ENCODE measurements around the gene BPIFA3. TPM values are rescaled to one million over a fixed set of nuclear protein-coding genes. Genes with fewer than 3 reads are reported as not detected.
A peak's percentile ranks its signal among the peaks of the same experiment; 100 is the strongest.

The BPIFA3 gene
- not detected in 3 replicates for total RNA-seq

DNA sequence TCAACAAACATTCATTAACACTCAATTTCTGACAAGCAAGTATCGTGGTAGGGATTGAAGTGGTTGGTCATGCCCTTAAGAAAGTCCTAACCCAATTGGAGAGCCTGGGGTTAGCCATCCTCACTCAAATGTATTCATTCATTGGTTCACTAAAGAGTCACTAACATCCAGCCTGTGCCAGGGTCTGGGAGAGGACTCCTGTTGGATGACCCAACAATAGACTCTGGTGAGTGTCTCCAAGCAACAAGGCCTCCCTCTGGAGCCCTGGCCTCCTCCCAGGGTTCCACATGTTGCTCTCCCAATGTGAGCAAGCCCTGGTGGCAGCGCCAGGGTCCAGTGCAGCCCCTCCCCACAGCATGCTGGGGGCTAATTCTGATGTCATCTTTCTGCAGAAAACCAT lies at the start of gene BPIFA3:
BPIFA3 (plus strand) TSS at position 301 of the 400 bp plus-strand sequence. CDS start 185 bp downstream, outside the sequence.
- Mint-ChIP-seq H3K9me3 (no peaks in the 10 kb centered on the region), H3K4me3 (no peak within 1 kb of the TSS), H3K4me1 (no peaks in the 10 kb centered on the region), H3K27me3 (ENCODE audit: low read depth) (peaks cover 71% of the 10 kb centered on the region), H3K27ac (no peak within 1 kb of the TSS), H3K36me3 (no peaks in the 10 kb centered on the region)
- no peak for DNase-seq (ENCODE audit: low spot score in 2 of 2, unreplicated experiment in 2 of 2)
- TF ChIP-seq, protein P1, sequence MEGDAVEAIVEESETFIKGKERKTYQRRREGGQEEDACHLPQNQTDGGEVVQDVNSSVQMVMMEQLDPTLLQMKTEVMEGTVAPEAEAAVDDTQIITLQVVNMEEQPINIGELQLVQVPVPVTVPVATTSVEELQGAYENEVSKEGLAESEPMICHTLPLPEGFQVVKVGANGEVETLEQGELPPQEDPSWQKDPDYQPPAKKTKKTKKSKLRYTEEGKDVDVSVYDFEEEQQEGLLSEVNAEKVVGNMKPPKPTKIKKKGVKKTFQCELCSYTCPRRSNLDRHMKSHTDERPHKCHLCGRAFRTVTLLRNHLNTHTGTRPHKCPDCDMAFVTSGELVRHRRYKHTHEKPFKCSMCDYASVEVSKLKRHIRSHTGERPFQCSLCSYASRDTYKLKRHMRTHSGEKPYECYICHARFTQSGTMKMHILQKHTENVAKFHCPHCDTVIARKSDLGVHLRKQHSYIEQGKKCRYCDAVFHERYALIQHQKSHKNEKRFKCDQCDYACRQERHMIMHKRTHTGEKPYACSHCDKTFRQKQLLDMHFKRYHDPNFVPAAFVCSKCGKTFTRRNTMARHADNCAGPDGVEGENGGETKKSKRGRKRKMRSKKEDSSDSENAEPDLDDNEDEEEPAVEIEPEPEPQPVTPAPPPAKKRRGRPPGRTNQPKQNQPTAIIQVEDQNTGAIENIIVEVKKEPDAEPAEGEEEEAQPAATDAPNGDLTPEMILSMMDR (IDR thresholded peaks at IDR 0.05; ENCODE audit: unreplicated experiment) = no peak

DNA sequence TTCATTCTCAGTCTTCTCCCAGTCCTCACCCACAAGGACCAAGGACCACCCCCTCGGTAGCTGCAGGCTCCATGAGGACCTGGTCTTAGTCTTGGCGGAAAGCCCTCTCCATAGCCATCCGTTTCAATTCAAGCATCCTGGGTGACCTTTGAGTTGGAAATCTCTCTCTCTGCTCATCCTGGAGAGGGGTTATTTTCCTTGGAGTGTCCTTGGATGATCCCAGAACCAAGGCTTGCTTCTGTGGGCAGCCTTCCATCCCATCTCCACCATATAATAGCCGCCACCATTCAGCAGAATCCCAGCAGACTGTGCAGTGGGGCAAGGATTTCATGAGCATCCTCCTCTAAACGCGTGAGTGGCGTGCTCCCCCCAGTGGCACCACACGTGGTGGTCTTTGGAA lies 49.3 kb upstream of the BPIFA3 start, which contains the start of gene BPIFA2:
BPIFA2 (plus strand) TSS at position 301 of the 400 bp plus-strand sequence. CDS start 987 bp downstream, outside the sequence.
- DNase-seq (ENCODE audit: low spot score in 2 of 2, unreplicated experiment in 2 of 2) = no peak
- H3K9me3 Mint-ChIP-seq = peaks cover 29% of the 10 kb centered on the region
- H3K27me3 Mint-ChIP-seq (ENCODE audit: low read depth) = peaks cover 19% of the 10 kb centered on the region
- no peak within 1 kb of the TSS for H3K4me3 Mint-ChIP-seq
- H3K27ac Mint-ChIP-seq = no peak within 1 kb of the TSS
- no peaks in the 10 kb centered on the region for H3K36me3 Mint-ChIP-seq
- TF ChIP-seq, protein P1 (IDR thresholded peaks at IDR 0.05; ENCODE audit: unreplicated experiment) = no peak
- peaks cover 2% of the 10 kb centered on the region for H3K4me1 Mint-ChIP-seq

DNA sequence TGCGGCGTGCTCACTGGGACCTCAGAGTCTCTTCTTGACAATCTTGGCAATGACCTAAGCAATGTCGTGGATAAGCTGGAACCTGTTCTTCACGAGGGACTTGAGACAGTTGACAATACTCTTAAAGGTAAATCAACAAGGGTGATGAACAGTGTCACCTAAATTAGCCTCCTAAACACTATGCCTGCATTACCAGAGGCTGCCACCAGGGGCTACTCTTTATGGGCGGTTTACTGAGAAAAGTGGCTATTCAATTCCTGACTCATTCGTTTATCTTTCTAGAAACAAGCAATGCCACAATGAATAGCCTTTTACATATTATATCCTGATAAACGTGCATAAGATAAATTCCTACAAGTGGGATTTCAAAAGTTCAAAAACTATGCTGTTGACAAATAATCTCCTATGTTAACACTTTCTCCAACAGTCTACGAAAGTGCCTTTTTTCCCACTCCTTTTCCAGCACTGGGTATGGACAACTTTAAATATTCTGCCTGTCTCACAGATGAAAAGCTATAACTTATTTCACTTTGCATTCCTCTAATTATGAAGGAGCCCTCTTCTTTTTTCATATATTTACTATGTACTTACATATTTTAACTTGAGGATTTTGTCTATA lies 47.9 kb upstream of the BPIFA3 start:
- TF ChIP-seq, protein P1 (IDR thresholded peaks at IDR 0.05; ENCODE audit: unreplicated experiment) = peak; percentile 82
- Mint-ChIP-seq H3K4me1 (peaks cover 4% of the 10 kb centered on the region), H3K27me3 (ENCODE audit: low read depth) (peaks cover 11% of the 10 kb centered on the region), H3K36me3 (no peaks in the 10 kb centered on the region), H3K4me3 (no peak overlapping the region), H3K9me3 (peaks cover 29% of the 10 kb centered on the region), H3K27ac (no peak overlapping the region)
- DNase-seq (ENCODE audit: low spot score in 2 of 2, unreplicated experiment in 2 of 2) = no peak

DNA sequence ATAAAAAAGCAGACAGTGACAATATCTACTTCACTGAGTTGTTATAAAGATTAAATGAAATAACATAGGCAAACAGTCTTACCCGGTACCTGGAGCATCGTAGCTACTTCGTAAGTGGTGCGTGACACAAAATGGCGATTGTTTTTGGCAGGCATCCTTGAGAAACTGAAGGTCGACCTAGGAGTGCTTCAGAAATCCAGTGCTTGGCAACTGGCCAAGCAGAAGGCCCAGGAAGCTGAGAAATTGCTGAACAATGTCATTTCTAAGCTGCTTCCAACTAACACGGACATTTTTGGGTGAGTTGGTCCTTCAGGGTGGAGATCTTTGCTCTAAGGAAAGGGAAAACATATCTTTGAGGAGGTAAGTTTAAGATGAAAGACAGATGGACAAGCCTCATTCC lies 44.4 kb upstream of the BPIFA3 start:
- peaks cover 29% of the 10 kb centered on the region for H3K9me3 Mint-ChIP-seq
- DNase-seq (ENCODE audit: low spot score in 2 of 2, unreplicated experiment in 2 of 2) = no peak
- no peak overlapping the region for H3K27ac Mint-ChIP-seq
- H3K36me3 Mint-ChIP-seq = no peaks in the 10 kb centered on the region
- peaks cover 3% of the 10 kb centered on the region for H3K27me3 Mint-ChIP-seq (ENCODE audit: low read depth)
- TF ChIP-seq, protein P1 (IDR thresholded peaks at IDR 0.05; ENCODE audit: unreplicated experiment) = no peak
- H3K4me1 Mint-ChIP-seq = peaks cover 9% of the 10 kb centered on the region
- H3K4me3 Mint-ChIP-seq = no peak overlapping the region

DNA sequence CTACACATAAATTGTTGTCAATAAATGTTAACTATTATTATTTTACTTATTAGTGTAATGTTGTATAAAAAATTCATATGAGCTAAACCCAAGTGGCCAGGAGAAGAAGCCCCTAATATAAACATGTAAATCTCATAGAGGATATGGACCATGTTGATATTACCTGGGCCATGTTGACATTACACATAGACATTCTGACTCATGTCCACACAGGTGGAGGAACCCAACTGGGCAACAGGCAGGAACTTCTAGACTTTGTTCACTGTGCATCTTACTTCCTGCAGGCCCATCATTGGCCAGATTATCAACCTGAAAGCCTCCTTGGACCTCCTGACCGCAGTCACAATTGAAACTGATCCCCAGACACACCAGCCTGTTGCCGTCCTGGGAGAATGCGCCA lies 42.0 kb upstream of the BPIFA3 start:
- peaks cover 14% of the 10 kb centered on the region for H3K9me3 Mint-ChIP-seq
- H3K36me3 Mint-ChIP-seq = no peaks in the 10 kb centered on the region
- TF ChIP-seq, protein P1 (IDR thresholded peaks at IDR 0.05; ENCODE audit: unreplicated experiment) = no peak
- DNase-seq (ENCODE audit: low spot score in 2 of 2, unreplicated experiment in 2 of 2) = no peak
- H3K27me3 Mint-ChIP-seq (ENCODE audit: low read depth) = peaks cover 3% of the 10 kb centered on the region
- peaks cover 18% of the 10 kb centered on the region for H3K4me1 Mint-ChIP-seq
- no peak overlapping the region for H3K4me3 Mint-ChIP-seq
- no peak overlapping the region for H3K27ac Mint-ChIP-seq
